SIG-M5 (cell line): Measurements from ENCODE around the gene ATF7.
"Not testable (repeated sequence)": the region's sequence is repeated elsewhere in the genome, so short reads cannot be mapped to it uniquely, and the experiment has no call there.

Experiments
- DNase-seq: peaks from one replicate; lab custom pipeline; 2025; lab: John Stamatoyannopoulos, UW

Gene ATF7

GRCh38 chr12:53625946-53626701, at the start of gene ATF7:
Gene ATF7, minus strand, starts transcription at chr12:53626382. Its CDS starts 25,382 bp downstream, at chr12:53601000.
- DNase-seq: peak; percentile 89

GRCh38 chr12:53674977-53675700, 49.0 kb upstream of the ATF7 start:
- DNase-seq: no peak

GRCh38 chr12:53670971-53671370, 44.8 kb upstream of the ATF7 start:
- DNase-seq: no peak

- no peak for DNase-seq
These were observed 44.1 kb upstream of the ATF7 start for GRCh38 chr12:53670308-53670707.

- DNase-seq: no peak
These were observed 40.9 kb upstream of the ATF7 start for GRCh38 chr12:53667080-53667479.

- no peak for DNase-seq
These were observed 38.8 kb upstream of the ATF7 start for GRCh38 chr12:53664936-53665335.

- no peak for DNase-seq
These were observed 38.0 kb upstream of the ATF7 start for GRCh38 chr12:53664191-53664590.

GRCh38 chr12:53660041-53660440, 33.9 kb upstream of the ATF7 start:
- DNase-seq: no peak

- DNase-seq: no peak
These were observed 33.4 kb upstream of the ATF7 start for GRCh38 chr12:53659571-53659981.

- no peak for DNase-seq
These were observed 32.9 kb upstream of the ATF7 start for GRCh38 chr12:53659011-53659551.

- DNase-seq: no peak
These were observed 30.9 kb upstream of the ATF7 start for GRCh38 chr12:53657041-53657440.

- DNase-seq: no peak
These were observed 27.4 kb upstream of the ATF7 start for GRCh38 chr12:53653595-53653994.

GRCh38 chr12:53652366-53652765, 26.2 kb upstream of the ATF7 start:
- no peak for DNase-seq

GRCh38 chr12:53651737-53652136, 25.6 kb upstream of the ATF7 start:
- no peak for DNase-seq

- not testable (repeated sequence) for DNase-seq
These were observed 20.1 kb upstream of the ATF7 start for GRCh38 chr12:53646300-53646699.

GRCh38 chr12:53645165-53645564, 19.0 kb upstream of the ATF7 start:
- DNase-seq: no peak

- DNase-seq: no peak
These were observed 18.0 kb upstream of the ATF7 start for GRCh38 chr12:53644133-53644532.

GRCh38 chr12:53643232-53643979, 17.2 kb upstream of the ATF7 start:
- no peak for DNase-seq

- DNase-seq: no peak
These were observed 11.9 kb upstream of the ATF7 start for GRCh38 chr12:53638057-53638456.

GRCh38 chr12:53636641-53637040, 10.5 kb upstream of the ATF7 start:
- no peak for DNase-seq

- not testable (repeated sequence) for DNase-seq
These were observed 9.5 kb upstream of the ATF7 start for GRCh38 chr12:53635708-53636107.

- DNase-seq: no peak
These were observed 5.5 kb upstream of the ATF7 start for GRCh38 chr12:53631721-53632120.
